ENCODE data around the gene MBP. TPM values are rescaled to one million over a fixed set of nuclear protein-coding genes. Genes with fewer than 3 reads are reported as not detected.

The MBP gene
- total and polyA plus RNA-seq, 10 of the 15 experiments (the other 5 are each of a cell fraction or from before 2014, with no cell fraction given): 12.2 to 67.8 (median 42.1) TPM

DNA sequence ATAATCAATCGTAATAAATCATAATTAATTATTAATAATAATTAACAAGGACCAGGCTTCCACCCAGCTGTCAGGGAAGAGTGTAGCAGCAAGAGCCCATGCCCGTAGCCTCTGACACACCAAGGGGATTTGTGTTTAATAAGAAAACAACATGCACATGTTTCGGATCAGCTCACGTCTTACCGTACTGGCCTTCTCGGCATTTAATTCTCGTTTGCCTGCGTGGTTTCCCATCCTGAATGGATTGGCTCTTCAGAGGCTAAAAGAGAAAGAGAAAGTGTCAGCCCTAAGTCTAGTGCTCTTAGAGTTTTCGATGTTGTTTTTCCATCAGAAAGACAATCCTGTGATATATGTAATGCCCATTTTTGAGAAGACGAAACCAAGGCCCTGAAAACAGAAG is 27.6 kb downstream of the MBP start:
- Histone ChIP-seq H3K4me1 (ENCODE audit: control insufficient read depth, insufficient read depth, low read length) (peaks cover 73% of the 10 kb centered on the region), H3K4me2 (ENCODE audit: control insufficient read depth, insufficient read depth) (peak overlapping the region; percentile 41; the same call in 1 of the 2 replicates), H3K4me3 (0 out of 2 replicates have a peak overlapping the region, but pooled peaks have one; percentile 16), H3K36me3 (ENCODE audit: control insufficient read depth in 2 of 2, insufficient read depth in 2 of 2, low read length in 1 of 2) (peaks cover 4 to 8% of the 10 kb centered on the region in 2 experiments), H3K27me3 (replicated peaks in 1 of 2; ENCODE audit: control insufficient read depth in 2 of 2, insufficient read depth in 2 of 2, low read length in 1 of 2) (no peaks in the 10 kb centered on the region), H3K79me2 (ENCODE audit: control insufficient read depth, insufficient read depth, low read length) (peaks cover 56% of the 10 kb centered on the region), H3K9me3 (replicated peaks; ENCODE audit: control insufficient read depth, insufficient read depth, low read length) (no peaks in the 10 kb centered on the region; the same call in 1 of the 3 replicates), H3K9ac (ENCODE audit: control insufficient read depth, insufficient read depth, low read length) (no peak overlapping the region), H2AFZ (ENCODE audit: control insufficient read depth, low read depth, low read length) (no peak overlapping the region), H4K20me1 (ENCODE audit: control insufficient read depth, insufficient read depth) (peaks cover 2% of the 10 kb centered on the region; the same call in 1 of the 2 replicates), H3K27ac (ENCODE audit: control insufficient read depth, insufficient read depth) (peak overlapping the region; percentile 71; the same call in 1 of the 2 replicates)
- in situ Hi-C loops (cut with MboI): loop anchor here (25.0 kb wide), 1 partner anchor 1893 kb away; the partner anchor contains the start of genes PTGR3 and TSHZ1
- POLR2A ChIA-PET: interaction anchor here (0.8 to 2.9 kb wide), 6 partner anchors 9 to 48 kb away, joined by 3 to 22 read pairs (median 3); no protein-coding TSS in a partner anchor
- DNase-seq (ENCODE audit: low read depth, low spot score): no peak
- no TSS peak for BruUV-seq (replicated peaks)
- SMC1A ChIA-PET (ENCODE audit: uncharacterized antibody, unreplicated experiment): interaction anchor here (0.6 to 6.4 kb wide), 6 partner anchors 18 to 302 kb away, joined by 3 to 38 read pairs (median 6); no protein-coding TSS in a partner anchor
- ATAC-seq: no peak
- TF ChIP-seq NR2F1 (conservative IDR thresholded peaks at IDR 0.05) (no peak), IKZF1 (conservative IDR thresholded peaks at IDR 0.05) (no peak), MYB (IDR thresholded peaks at IDR 0.05; ENCODE audit: borderline replicate concordance, low read depth, low read length) (no peak), CHD1 (IDR thresholded peaks at IDR 0.05; ENCODE audit: low read depth, low read length) (no peak), EED (IDR thresholded peaks at IDR 0.05; ENCODE audit: low read depth) (no peak), CBFB (IDR thresholded peaks at IDR 0.05; ENCODE audit: low read depth) (no peak), CHD2 (IDR thresholded peaks at IDR 0.05; ENCODE audit: borderline replicate concordance, low read depth, low read length) (no peak), PAX5 (IDR thresholded peaks at IDR 0.05; ENCODE audit: borderline replicate concordance, low read depth, low read length) (no peak), BRCA1 (IDR thresholded peaks at IDR 0.05; ENCODE audit: low read depth, low read length) (no peak), EP300 (IDR thresholded peaks at IDR 0.05; ENCODE audit: borderline replicate concordance in 1 of 2, control insufficient read depth in 1 of 2, low read depth in 2 of 2, low read length in 2 of 2) (no peak), NFIC (IDR thresholded peaks at IDR 0.05; ENCODE audit: low read depth, low read length) (no peak)
- TF ChIP-seq, protein P1, sequence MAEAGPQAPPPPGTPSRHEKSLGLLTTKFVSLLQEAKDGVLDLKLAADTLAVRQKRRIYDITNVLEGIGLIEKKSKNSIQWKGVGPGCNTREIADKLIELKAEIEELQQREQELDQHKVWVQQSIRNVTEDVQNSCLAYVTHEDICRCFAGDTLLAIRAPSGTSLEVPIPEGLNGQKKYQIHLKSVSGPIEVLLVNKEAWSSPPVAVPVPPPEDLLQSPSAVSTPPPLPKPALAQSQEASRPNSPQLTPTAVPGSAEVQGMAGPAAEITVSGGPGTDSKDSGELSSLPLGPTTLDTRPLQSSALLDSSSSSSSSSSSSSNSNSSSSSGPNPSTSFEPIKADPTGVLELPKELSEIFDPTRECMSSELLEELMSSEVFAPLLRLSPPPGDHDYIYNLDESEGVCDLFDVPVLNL (IDR thresholded peaks at IDR 0.05; ENCODE audit: low read depth, low read length): no peak
- no peak for FAIRE-seq
- WGBS (ENCODE audit: insufficient coverage, insufficient replicate concordance, low lambda C conversion rate, missing lambda C conversion rate): 91% methylated on average over 10 of the region's 10 CpGs
- intact Hi-C loops (cut with micrococcal nuclease; ENCODE audit: unreplicated experiment): no loop called here
- RAD21 ChIA-PET (ENCODE audit: unreplicated experiment): interaction anchor here (1.0 to 6.0 kb wide), 3 partner anchors 19 to 25 kb away, joined by 4 to 73 read pairs (median 8); partner anchors contain the start of gene MBP
- CTCF ChIA-PET: interaction anchor here (0.8 to 6.1 kb wide), 4 partner anchors 19 to 104 kb away, joined by 3 to 49 read pairs (median 4); no protein-coding TSS in a partner anchor

Measured in GM12878 (cell line).